ENCODE data around the gene KDM5A.
"Not testable (repeated sequence)": the region's sequence is repeated elsewhere in the genome, so short reads cannot be mapped to it uniquely, and the experiment has no call there.

Gene KDM5A

DNA sequence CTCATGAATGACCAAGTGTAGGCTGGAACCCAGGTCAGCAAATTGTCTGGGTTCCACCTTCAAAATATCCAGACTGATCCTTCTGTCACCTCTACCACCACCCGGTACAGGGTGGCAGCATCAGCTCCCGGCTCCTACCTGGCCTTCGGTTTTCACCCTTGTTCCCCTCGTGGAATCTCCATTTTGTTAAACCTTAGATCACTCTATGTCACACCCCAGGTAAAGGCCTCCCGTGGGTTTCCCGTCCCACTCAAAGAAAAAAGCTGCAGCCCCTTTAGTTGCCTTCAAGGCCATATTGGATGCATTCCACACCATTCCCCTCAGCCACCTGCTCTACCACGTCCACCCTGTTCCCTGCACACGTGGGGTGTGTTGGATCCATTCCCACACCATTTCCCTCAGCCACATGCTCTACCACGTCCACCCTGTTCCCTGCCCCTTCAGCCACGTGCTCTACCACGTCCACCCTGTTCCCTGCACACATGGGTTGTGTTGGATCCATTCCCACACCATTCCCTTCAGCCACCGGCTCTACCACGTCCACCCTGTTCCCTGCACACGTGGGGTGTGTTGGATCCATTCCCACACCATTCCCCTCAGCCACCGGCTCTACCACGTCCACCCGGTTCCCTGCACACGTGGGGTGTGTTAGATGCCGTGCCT is 150.3 kb downstream of the KDM5A start:
- peak; percentile 14 for DNase-seq (ENCODE audit: low spot score)

DNA sequence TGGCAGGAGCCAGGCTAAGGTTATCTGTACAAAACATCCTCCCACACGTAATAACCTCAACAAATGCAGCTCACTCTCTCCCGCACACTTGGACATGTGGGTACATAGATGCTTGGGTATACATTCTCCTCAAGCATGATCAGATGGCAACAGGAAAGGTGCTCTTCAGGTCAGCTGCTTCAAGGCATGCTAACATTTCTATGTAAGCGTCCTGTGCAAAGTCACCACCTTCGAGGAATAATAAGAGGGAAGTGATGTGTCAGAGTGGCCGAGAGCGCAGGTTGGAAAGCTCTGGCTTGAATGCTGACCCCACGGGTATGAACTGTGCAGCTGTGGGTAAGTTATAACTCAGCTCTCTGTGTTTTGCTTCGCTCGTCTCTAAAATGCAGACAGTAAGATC is 151.0 kb downstream of the KDM5A start:
- DNase-seq (ENCODE audit: low spot score), result peak; percentile 3

DNA sequence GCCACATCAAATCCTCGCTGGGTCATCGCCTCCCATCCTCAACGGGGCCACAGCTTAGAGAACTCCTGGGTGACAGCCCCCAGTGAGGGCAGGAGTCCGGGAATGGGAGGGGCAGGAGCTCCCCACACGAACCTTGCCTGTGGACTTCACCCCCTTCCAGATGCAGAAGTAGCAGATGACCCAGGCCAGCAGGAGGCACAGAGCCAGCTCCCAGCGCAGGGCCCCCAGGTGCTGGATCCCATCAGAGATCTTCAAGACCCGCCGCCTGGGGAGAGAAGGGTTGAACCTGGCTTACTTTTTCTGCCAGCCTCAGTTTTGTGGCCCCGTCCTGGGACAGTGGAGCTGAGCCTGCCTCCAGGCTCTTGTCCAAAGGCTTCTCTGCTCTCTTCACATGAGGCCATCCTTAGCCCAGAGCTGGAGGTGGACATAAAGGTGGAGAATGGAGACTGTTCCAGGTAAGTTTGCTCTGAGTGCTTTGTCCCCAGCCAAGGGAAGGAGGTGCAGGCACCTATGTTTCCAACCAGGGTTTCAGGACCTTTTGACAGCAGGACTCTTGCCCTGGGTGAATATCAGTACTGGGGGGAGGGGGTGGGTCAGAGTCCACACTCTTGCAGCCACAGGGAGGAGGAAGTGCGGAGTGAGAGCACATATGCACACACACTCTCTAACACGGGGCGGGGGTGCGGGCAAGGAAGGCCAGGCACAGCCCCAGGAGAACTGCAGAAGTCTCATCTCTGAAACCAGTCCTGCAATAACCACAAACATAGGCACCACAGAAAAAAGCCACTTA is 151.9 kb downstream of the KDM5A start:
- peak; percentile 24 for DNase-seq (ENCODE audit: low spot score)

DNA sequence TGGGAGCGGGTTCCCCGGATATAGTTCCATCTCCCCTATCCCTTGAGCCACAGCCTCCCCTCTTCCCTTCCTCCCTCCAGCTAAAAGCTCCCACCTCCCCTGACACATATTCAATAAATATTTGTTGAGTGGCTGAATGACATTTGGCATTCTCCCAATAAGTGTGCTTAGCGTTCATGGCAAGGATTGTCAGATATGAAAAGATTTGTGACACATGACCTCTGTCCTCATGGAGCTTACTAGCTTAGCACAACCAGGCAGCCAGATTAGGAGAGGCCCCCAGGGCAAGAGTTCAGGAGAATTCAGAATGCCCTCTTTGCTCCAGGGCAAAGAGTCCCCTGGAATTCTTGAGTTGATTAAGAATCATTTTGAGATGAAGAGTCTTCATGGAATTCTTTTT is 152.7 kb downstream of the KDM5A start:
- DNase-seq (ENCODE audit: low spot score), result no peak

DNA sequence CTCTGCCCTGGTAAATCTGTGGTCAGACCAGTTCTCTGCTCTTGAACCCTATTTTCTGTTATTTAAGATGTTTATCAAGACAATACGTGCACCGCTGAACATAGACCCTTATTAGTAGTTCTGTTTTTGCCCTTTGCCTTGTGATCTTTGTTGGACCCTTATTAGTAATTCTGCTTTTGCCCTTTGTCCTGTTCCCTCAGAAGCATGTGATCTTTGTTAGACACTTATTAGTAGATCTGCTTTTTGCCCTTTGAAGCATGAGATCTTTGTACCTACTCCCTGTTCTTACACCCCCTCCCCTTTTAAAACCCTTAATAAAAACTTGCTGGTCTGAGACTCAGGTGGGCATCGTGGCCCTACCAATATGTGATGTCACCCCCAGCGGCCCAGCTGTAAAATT is 153.2 kb downstream of the KDM5A start:
- not testable (repeated sequence) for DNase-seq (ENCODE audit: low spot score)

DNA sequence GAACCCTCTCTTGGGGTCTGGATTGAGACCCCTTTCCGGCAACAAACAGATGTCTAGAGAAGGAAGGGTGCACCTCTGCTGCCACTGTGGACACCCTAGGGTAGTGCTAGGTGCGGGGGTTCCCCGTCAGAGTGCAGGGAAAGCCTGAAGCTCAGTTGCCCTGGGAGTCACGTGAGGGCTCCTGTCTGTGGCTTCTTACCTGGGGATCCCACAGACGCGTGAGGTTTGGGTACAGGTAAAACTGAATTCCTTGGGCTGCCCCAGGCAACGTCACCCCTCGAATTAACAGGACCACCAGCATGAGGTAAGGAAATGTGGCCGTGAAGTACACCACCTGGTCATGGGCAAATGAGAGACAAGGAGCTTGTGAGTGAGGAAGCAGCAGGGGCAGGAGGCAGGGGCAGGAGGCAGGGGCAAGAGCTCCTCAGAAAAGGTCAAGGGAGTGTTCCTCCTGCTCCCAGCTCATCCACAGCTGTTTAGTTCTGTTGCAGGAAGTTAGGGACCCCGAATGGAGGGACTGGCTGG is 154.2 kb downstream of the KDM5A start:
- DNase-seq (ENCODE audit: low spot score), result no peak

DNA sequence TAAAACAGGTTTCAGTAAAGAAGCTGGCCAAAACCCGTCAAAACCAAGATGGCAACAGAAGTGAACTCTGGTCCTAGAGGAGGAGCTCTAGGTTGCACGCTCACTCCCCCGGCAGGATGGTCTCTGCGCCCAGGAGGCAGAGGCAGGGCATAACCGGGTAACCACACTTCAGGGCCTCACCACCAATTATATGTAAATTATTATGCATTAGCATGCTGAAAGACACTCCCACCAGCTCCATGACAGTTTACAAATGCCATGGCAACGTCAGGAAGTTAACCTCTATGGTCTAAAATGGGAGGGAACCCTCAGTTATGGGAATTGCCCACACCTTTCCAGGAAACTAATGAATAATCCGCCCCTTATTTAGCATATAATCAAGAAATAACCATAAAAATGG is 155.1 kb downstream of the KDM5A start:
- no peak for DNase-seq (ENCODE audit: low spot score)

DNA sequence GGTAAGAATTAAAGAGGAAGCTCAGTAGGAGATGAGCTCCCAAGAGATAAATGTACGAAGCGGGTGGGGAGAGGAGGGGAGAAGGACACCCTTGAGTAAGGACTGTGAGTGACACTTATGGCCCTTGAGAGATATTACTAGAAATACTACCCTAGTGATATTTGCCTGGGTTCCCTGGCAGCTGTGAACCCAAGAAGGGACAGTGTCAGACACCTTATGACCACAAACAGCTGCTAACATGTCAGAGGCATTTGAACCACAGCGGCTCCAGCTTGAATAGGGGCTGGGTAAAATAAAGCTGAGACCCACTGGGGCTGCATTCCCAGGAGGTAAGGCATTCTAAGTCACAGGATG is 155.5 kb downstream of the KDM5A start:
- DNase-seq (ENCODE audit: low spot score), result no peak

DNA sequence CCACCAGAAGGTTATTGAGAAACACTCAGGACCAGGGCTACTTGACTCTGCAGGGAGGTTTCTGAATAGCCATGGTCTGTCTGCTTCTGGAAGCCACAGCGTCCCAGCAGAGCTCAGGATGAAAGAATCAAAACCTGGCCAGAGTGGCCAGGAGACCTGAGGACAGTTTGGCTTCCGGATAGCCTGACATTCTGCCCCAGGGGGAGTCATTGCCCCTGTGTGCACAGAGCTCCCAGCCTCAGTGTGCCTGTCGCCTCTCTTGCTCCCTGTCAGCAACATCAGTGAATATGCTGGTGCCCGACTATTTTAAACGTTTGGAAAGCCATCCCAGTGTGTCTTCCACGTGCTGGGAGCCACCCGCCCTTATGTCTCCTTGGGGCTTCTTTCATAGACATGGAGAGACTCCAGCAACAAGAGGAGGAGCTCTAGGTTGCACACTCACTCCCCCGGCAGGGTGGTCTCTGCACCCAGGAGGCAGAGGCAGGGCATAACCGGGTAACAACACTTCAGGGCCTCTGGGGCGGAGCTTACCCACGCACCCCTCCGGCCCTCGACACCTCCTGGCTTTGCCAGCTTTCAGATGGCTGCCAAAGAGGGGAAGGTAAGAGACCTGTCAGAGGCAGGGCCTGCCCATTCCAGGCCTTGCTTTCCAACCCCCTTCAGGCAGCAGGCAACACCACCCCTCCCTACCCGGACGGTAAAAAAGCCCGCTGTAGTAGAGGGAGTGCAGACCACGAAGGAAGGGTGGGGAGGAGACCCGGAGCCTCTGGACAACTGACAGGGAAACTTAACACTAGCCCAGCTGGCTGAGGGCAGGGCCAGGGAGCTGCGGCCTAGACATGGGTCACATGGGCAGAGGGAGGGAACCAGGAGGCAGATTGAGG is 156.1 kb downstream of the KDM5A start:
- no peak for DNase-seq (ENCODE audit: low spot score)

DNA sequence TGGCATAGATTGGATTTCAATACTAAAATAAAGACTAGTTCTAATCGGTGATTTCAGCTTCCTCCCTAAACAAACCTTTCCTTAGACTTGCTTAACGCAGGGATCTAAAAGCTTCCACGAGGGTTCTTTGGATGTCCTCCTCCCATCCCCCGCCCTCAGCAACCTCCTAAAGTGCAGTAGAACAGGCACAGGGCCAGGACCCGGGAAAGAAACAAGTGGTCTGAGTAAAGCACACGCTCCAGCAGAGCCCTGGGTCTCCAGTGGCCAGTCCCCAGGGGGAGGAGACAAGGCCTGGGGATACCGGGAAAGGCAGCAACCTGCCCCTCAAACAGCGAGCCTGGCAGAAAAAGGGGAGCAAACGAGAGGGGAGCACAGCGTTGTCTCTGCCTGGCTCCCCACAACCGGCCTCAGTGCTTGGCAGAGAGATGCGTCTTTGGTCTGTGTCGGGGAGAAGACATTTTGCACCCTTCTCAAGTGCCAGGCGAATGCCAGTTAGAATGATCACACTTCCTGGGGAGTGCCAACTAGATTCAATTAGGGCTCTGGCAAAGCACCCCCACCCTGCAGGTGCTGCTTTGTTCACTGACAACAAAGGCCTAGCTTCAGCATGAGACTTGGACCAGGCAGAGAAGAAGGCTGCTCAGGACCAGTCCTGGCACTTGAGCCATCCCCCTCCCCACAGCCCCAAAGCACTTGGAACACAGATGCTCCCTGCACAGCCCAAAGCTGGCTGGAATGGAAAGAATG is 158.0 kb downstream of the KDM5A start:
- DNase-seq (ENCODE audit: low spot score), result no peak
